ENCODE results near the gene AADACL2.
"Not testable (repeated sequence)": the region's sequence is repeated elsewhere in the genome, so short reads cannot be mapped to it uniquely, and the experiment has no call there.

The AADACL2 gene, protein sequence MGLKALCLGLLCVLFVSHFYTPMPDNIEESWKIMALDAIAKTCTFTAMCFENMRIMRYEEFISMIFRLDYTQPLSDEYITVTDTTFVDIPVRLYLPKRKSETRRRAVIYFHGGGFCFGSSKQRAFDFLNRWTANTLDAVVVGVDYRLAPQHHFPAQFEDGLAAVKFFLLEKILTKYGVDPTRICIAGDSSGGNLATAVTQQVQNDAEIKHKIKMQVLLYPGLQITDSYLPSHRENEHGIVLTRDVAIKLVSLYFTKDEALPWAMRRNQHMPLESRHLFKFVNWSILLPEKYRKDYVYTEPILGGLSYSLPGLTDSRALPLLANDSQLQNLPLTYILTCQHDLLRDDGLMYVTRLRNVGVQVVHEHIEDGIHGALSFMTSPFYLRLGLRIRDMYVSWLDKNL

DNA sequence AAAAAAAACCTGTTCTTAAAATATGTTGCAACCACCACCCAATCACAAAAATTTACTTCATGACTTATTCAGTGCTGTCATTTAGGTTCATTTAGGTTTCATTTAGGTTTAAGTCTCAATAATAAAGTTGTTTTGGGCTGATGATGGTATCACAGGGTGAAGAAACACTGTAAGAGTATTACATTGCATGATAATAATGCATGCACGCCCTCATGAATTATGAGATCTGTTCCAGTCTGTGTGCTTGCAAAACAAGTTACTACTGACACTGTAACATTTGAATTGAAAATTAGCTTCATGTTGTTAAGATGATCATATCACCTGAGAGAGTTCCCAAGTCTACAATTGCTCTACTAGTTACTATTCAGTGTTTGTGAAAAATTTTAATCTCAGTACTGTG lies at the start of gene AADACL2:
Gene AADACL2 (plus strand): TSS at position 315 of the 400 bp plus-strand sequence. CDS start 109 bp downstream, outside the sequence.
- no peak for DNase-seq (ENCODE audit: low read depth)

DNA sequence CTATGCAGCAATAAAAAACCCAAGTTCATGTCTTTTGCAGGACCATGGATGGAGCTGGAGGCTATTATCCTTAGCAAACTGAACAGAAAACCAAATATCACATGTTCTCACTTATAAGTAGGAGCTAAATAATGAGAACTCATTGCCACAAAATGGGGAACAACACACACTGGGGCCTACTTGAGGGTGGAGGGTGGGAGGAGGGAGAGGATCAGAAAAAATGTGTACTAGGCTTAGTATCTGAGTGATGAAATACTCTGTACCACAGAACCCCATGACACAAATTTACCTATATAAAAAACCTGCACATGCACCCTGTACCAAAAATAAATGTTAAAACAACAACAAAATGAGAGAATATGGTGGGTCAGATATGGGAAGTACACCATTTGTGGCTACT lies 49.6 kb upstream of the AADACL2 start:
- DNase-seq (ENCODE audit: low read depth): no peak

DNA sequence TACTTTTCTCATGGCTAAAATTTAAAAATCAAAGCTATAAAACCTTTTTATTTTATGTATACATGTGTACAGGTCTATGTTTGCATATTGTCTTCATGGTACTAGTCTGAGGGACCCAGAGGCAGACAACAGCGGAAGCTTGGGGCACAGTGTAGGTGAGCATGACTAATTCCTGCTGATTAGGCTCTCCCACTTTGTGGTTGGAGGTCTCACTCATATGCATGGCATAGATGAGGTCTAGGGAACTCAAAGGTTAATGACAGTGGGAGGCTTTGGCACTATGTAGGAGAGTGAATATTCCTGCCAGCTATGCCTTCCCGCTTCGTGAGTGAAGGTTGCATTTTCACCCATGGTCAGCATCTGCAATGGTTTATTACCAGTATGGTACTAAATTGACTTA lies 47.5 kb upstream of the AADACL2 start:
- no peak for DNase-seq (ENCODE audit: low read depth)

DNA sequence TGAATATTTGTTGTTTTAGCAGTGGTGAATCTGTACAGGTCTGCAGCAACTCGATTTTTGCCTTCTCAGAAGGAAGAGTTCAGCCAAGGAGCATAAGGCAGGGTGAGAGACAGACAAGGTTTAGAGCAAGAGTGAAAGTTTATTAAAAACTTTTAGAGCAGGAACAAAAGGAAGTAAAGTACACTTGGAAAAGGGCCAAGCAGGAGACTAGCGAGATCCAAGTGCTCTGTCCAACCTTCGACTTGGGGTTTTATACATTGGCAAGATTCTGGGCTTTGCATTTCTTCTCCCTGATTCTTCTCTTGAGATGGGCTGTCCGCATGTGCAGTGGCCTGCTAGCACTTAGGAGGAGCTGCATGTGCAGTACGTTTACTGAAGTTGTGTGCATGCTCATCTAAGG lies 46.7 kb upstream of the AADACL2 start:
- no peak for DNase-seq (ENCODE audit: low read depth)

DNA sequence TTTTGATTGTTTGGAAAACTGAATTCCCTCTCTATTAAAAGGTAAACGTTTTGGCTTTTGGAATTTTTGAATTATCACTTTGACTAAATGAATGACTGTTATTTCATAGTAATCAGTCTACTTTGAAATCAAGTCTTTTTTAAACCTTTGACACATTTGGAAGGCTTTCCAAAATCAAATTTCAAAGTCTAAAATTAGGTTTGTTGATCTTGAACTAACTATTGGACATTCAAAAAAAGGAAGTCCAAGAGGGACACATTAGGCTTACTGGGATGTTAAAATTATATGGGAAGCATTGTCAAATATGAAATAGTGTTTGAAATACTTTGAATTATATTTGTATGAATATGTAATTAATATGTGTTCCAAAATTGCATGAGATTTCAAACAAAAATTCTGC lies 45.2 kb upstream of the AADACL2 start:
- no peak for DNase-seq (ENCODE audit: low read depth)

DNA sequence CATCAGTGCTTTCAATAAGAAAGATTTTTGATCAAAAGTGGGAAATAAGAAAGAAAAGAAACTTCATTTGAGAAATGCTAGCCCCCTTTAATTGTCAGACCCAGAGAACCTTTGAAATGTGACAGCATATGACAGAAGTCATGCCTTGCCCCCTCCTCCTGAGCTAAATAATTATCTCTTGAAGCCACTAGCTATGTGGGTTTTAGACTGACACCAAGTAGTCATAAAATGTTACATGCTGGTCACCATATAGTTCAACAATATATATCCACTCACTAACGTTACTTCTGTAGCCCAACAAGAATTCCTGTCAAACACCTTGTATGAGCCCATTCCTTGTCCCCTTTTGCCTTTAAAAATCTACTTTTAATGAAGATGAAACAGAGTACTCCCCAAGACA lies 43.1 kb upstream of the AADACL2 start:
- no peak for DNase-seq (ENCODE audit: low read depth)

DNA sequence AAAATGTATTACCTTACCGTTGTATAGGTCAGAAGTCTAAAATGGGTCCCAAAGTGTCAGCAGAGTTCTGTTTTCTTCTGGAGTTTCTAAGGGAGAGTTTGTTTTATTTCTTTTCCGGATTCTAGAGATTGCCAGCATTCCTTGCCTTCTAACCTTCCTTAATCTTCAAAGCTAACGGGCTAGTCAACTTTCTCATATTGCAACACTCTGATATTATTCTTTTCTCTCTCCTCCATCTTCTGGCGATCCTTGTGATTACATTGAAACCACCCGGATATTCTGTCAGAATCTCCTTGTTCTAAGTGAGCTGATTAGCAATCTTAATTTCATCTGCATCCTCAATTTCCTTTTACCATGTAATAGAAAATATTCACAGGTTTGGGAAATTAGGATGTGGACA lies 36.2 kb upstream of the AADACL2 start:
- DNase-seq (ENCODE audit: low read depth): no peak

DNA sequence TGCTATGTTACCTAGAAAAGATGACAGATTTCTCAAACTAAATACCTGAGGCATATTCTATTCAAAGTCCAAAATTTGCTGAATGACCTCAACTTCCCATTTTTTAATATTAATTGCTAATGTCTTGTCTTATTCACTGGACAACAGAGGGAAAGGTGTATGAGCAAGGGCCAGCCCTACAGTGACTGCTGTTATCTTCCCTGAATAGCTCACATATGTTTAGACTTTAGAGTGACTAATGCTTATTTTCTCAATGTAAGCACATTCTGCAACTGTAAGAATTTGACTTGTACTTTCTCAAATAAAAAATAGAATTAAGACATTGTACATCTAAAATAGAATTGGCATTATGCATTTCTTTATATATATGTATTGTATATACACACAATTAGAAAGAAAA lies 26.5 kb upstream of the AADACL2 start:
- DNase-seq (ENCODE audit: low read depth): no peak

DNA sequence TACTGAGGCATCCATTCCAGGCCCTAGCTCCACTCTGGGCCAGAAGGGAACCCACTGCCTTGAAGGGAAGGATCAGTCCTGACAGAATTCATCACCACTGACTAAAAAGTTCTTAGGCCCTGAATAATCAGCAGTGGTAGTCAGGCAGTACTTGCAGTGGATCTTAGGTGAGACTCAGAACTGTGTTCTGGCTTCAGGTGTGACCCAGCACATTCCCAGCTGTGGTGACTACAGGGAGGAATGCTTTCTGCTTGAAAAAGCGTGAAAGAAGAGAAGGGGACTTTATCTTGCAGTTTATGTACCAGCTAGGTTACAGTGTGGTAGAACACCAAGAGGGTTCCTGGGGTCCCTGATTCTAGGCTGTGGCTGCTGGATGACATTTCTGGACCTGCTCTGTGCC lies 24.9 kb upstream of the AADACL2 start:
- DNase-seq (ENCODE audit: low read depth): no peak

DNA sequence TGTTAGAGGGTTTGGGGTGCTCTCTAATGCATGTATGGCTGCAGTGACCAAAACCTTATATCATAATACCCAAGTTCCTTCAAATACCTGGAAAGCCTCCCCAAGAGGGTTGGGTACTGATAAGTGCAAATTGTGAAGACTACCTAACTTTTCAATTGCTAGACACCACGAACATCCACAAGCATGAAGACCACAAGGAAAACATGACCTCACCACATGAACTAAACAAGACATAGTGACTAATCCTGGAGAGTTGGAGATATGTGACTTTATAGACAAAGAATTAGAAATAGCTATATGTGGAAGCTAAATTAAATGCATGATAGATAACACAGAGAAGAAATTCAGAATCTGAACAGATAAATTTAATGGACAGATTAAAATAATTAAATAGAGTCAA lies 23.9 kb upstream of the AADACL2 start:
- no peak for DNase-seq (ENCODE audit: low read depth)

DNA sequence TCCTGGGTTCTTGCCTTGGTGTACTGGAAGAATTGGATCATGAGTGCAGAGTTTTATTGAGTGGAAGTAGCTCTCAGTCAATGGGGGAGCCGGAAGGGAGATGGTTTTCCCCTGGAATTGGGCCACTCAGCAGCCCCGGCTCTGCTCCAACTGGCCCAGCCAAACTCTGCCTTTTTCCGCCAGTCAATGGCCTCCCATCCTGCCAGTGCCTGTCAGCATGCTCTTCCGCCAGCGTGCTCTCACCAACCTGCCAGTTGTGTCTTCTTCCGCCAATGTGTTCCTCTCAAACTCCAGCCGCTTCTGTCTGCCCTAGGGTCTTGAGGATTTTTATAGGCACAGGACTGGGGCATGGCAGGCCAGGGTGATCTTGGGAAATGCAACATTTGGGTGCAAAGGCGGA lies 12.4 kb upstream of the AADACL2 start:
- no peak for DNase-seq (ENCODE audit: low read depth)

DNA sequence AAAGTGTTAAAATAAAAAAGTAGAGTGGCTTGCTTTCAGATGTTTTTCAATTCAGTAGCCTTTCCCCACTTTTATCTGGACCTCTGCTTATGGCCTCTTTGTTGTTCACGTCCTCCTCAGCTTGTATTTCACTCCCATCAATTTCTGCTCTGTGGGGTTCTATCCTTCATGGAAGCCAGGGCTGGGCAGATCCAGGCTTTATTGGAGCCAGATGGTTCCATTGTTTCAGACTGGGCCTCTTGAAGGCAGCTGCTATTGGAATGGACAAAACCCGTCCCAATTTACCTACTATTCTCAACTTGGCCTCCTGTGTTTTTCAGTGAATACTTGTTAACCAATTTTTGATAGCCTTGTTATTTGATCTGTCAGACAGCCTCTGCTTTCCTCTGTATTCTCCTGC lies 10.9 kb upstream of the AADACL2 start:
- no peak for DNase-seq (ENCODE audit: low read depth)

DNA sequence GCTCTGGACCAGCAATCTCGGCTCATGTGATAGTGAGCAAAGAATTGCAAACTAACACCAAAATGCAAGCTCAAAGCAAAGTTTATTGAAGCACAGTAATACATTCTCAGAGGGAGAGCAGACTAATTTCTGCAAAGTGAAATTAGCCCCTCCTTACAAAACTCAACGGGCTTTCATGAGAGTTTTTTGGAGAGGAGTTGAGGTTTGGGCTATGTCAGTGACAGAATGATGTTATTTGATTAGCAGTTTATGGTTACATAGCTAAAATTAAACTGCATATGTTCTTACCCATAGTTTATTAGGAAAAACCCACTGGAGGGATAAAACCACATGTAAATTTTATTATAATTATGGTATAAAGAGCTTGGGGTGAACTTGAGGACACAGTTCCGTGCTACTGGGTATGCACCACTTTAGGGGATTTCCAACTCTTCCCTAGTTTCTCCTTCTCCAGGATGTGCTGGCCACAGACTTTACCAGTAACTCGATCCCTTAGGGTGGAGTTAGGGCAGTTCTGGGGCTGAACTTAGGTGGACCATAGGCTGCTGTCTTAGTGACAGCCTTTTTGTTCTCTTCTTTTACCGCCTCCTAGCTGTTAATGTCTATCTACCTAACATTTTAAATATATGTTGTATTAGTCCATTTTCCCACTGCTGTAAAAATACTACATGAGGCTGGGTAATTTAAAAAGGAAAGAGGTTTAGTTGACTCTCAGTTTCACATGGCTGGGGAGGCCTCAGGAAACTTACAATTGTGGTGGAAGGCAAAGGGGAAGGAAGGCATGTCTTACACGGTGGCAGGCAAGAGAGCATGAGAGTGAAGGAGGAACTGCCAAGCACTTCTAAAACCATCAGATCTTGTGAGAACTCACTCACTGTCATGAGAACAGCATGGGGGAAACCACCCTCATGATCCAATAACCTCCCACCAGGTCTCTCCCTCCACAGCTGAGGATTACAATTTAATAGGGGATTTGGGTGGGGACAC lies 8.9 kb upstream of the AADACL2 start:
- no peak for DNase-seq (ENCODE audit: low read depth)

DNA sequence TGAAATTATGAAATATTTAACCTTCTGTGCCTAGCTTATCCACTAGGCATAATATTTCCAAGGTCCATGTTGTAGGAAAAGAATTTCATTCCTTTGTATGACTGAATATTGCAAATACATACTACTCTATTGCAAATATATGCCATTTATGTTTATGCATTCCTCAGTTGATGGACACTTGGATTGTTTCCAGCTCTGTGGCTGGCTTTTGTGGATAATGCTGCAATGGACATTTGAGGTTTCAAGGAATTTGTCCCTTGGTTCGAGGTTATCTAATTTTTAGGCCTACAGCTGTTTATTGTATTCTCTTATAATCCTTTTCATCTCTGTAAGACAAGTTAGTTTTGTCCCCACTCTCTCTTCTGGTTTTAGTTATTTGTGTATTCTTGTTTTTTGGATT lies 7.7 kb upstream of the AADACL2 start:
- no peak for DNase-seq (ENCODE audit: low read depth)

DNA sequence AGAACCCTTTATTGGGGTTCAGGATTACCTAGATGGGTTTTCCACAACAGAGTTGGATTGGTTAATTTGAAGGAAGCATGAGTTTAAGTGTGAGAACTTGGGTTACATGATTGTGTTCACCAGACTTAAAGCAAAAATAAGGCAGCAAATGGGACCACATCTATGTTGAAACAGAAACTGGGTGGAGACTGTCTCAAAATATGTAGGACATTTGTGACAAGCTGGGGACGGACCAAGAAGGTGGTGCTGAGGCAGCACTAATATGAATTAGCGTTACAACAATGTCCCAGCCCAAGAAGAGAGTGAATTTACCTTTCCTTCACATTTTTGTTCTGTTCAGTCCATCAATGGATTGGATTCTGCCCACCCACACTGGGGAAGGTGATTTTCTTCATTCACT lies 866 bp upstream of the AADACL2 start:
- no peak for DNase-seq (ENCODE audit: low read depth)

DNA sequence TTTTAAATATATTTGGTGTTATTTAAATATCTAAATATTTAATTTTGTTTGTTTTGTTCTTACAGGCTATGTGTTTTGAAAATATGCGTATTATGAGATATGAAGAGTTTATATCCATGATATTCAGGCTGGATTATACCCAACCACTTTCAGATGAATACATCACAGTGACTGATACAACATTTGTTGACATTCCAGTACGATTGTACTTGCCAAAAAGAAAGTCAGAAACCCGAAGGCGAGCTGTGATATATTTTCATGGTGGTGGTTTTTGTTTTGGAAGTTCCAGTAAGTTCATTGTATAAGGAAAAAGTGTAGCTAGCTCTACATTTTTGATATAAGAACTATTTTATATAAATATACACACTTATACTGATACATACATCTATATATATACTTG lies 6.9 kb downstream of the AADACL2 start:
- no peak for DNase-seq (ENCODE audit: low read depth)

DNA sequence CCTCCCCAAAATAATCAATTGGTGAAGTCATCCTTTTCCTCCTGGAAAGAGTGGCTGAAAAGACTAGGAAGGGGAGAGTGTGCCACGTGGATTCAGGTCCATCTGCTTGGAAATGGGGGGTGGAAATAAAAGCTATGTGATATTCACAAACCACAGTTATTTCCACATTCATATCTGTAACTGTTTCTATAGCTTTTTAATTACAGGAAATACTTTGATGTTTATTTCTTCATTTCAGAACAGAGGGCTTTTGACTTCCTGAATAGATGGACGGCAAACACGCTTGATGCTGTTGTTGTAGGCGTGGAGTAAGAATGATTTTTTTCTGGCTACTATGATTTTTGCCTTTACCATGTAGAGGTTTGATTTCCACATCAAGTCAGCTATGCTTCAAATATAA lies 10.1 kb downstream of the AADACL2 start:
- no peak for DNase-seq (ENCODE audit: low read depth)

DNA sequence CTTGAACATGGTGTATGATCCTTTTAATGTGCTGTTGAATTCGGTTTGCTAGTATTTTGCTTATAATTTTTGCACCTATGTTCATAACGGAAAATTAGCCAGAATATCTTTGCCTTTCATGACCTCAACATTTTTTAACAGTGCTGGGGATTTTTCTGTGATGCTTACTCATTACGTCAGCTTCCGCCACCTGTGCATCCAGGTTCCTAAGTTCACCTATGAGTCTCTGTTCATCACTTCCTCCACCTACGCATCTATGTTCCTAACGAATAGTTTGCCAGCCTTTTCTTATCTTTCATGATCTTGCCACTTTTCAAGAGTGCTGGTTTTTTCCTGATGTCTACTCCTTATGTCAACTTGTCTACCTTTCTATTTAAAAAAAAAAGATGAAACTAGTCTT lies 16.5 kb downstream of the AADACL2 start:
- DNase-seq (ENCODE audit: low read depth): no peak

DNA sequence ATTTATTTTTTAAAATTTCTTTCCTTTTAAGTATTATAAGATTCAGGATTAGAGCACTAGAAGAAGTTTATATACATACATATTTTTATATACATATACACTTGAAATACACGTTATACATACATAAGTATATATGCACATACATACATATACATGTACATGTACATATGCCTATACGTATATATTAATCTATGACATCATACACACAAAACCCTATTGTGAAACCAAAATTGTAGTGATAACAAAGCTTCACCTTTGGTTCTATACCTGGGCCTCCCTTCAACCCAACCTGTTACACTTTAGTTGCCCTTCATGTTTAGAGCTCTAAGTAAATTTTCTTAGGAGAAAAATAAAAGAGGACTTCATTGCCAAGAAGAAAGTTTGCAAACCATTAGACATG lies 17.0 kb downstream of the AADACL2 start:
- no peak for DNase-seq (ENCODE audit: low read depth)

DNA sequence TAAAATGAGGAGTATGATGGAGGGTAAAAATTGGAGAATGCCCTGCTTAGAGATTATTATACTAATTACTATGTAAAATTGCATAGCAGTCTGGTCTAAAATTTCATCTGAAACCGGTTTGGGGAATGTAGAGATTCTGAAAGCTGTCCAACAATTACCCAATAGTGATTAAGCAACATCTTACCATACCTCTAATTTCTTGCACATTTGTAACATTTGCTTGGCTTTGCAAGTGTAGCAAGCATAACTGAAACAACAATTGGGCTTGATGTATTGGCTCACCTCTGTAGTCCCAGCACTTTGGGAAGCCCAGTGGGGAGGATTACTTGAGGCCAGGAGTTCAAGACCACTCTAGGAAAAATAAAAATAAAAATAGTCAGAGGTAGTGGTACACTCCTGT lies 17.4 kb downstream of the AADACL2 start:
- no peak for DNase-seq (ENCODE audit: low read depth)

DNA sequence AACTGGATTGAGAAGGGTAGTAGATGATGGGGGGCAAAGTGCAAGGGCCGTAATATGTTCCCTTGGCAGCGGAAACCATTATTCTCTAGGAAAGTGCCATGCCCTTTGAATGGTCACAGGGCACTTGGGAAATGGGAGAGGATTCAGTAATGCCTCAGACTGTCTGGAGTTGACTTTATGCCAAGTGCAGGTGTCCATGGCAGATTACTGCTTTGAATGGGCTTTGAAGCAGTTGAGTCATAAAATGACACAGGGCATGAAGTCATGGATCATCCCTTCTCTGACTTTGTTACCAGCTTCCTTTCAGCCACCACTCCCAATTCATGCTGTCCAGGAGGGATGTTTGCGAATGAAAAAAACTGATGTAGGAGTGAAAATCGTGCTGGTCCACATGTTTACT lies 20.1 kb downstream of the AADACL2 start:
- no peak for DNase-seq (ENCODE audit: low read depth)

DNA sequence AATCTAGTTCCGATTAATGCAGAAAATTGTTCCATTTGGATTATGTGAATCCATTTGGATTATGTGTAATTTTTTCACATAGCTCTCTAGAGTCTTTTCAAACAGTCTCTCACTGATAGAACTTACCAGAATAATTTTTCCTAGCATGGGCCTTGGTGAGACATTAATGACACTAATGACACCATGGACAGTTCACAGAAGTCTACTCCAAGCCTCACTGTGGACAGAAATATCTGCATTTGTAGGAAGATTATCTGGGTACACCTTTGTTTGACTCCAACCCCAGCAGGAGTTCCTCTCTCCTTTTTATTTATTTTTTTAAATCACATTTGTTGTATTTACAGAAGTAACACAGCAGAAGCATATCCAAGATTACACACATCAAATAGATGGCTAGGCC lies 27.9 kb downstream of the AADACL2 start:
- no peak for DNase-seq (ENCODE audit: low read depth)

DNA sequence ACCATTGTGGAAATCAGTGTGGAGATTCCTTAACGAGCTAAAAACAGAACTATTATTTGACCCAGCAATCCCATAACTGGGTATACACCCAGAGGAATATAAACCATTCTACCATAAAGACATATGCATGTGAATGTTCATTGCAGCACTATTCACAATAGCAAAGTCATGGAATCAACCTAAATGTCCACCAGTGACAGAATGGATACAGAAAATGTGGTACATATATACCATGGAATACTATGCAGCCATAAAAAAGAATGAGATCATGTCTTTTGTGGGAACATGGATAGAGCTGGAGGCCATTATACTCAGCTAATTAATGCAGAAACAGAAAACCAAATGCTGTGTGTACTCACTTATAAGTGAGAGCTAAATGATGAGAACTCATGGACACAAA lies 31.0 kb downstream of the AADACL2 start:
- DNase-seq (ENCODE audit: low read depth): not testable (repeated sequence)

Data from stimulated activated CD8-positive, alpha-beta memory T cell treated with anti-CD3 and anti-CD28 coated beads, Interleukin-4, amount 100 ng/mL, for 24 hours (primary cell).